ENCODE data around the gene TNFAIP8. TPM values are rescaled to one million over a fixed set of nuclear protein-coding genes. Genes with fewer than 3 reads are reported as not detected.

Gene TNFAIP8
- total and polyA plus RNA-seq, 9 of the 15 experiments (the other 6 are each of a cell fraction or from before 2014, with no cell fraction given): 29.9 to 52.2 (median 44.8) TPM

DNA sequence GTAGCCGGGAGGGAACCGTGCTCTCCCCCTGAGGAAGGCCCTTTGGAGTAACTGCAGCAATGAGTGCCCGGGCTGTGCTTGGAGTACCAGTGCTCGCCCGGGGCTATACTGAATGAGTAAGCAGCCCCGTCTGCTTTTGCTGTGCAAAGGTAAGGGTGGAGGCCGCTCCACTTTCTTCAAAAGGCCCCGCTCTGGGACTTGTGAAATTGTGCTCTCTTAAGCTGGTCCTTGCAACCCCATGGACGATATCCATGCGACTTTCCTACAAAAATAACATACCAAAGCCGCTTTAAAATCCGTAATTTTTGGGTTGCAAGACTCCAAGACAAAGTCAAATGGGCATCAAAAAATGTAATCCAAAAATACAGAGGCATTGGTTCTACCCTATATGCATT, 578 bp upstream of the TNFAIP8 start:
- no peaks in the 10 kb centered on the region for H3K9me1 ChIP-seq (ENCODE audit: control insufficient read depth, insufficient read depth, low read length)
- FAIRE-seq: no peak
- no peak overlapping the region for H3K27ac ChIP-seq (ENCODE audit: extremely low read depth, low read depth, low read length)
- intact Hi-C loops (cut with micrococcal nuclease): no loop called here
- no peaks in the 10 kb centered on the region for H4K20me1 ChIP-seq (replicated peaks; ENCODE audit: control insufficient read depth, insufficient read depth, low read length)
- TF ChIP-seq ZFP91 (CRISPR knock-in tag; IDR thresholded peaks at IDR 0.05): no peak
- no peak for TF ChIP-seq YBX1 (IDR thresholded peaks at IDR 0.05)
- no peak for TF ChIP-seq ZNF445 (CRISPR knock-in tag; IDR thresholded peaks at IDR 0.05; ENCODE audit: low read depth)
- TF ChIP-seq ZNF740 (CRISPR knock-in tag; IDR thresholded peaks at IDR 0.05): no peak
- no peak for TF ChIP-seq ZNF740 (tag; IDR thresholded peaks at IDR 0.05)
- no peak for TF ChIP-seq XRCC5 (IDR thresholded peaks at IDR 0.05; ENCODE audit: low read depth, low read length)
- H3K4me1 ChIP-seq (replicated peaks in 1 of 2; ENCODE audit: control insufficient read depth in 2 of 2, insufficient read depth in 2 of 2, low read length in 2 of 2): peaks cover 0 to 35% of the 10 kb centered on the region in 2 experiments; a peak in 4 of 5 replicates
- H3K79me2 ChIP-seq (ENCODE audit: control insufficient read depth, insufficient read depth, low read length): peaks cover 52% of the 10 kb centered on the region
- ChIA-PET POLR2A (no interaction called here), CTCF (ENCODE audit: low intra/inter-chr PET ratio) (no interaction called here)
- H3K4me3 ChIP-seq: no peak overlapping the region
- no peaks in the 10 kb centered on the region for H3K27me3 ChIP-seq (ENCODE audit: control insufficient read depth in 2 of 2, insufficient read depth in 2 of 2, low read length in 2 of 2)
- in situ Hi-C loops (cut with MboI): no loop called here
- no peak overlapping the region for H3K4me2 ChIP-seq (ENCODE audit: insufficient read depth, low read length)
- WGBS (ENCODE audit: insufficient coverage, low coverage, missing lambda C conversion rate): 95% methylated on average over 11 of the region's 12 CpGs
- no peak for ATAC-seq
- H3K9ac ChIP-seq (ENCODE audit: insufficient read depth in 1 of 2, low read depth in 2 of 2, low read length in 2 of 2): no peak overlapping the region
- H3K9me3 ChIP-seq (replicated peaks; ENCODE audit: control insufficient read depth, insufficient read depth, low read depth, low read length): no peaks in the 10 kb centered on the region
- no peaks in the 10 kb centered on the region; the same call in 1 of the 3 replicates for H3K36me3 ChIP-seq (ENCODE audit: control insufficient read depth, insufficient read depth, low read length)
- no peak overlapping the region for H2AFZ ChIP-seq (ENCODE audit: low read depth, low read length)
- no peak for DNase-seq (ENCODE audit: extremely low read depth in 1 of 4, low spot score in 3 of 4)
- no TSS peak for BruUV-seq (replicated peaks)
